Limb (tissue), 2 donors: Measurements from ENCODE around the gene GRK3.

Source experiments
- DNase-seq, 2 donors: peaks; one replicate each; pipeline ENCODE4 v3.0.0-alpha.2; 2016; ENCODE audit errors: extremely low spot score in 2 of 2

Gene GRK3

DNA sequence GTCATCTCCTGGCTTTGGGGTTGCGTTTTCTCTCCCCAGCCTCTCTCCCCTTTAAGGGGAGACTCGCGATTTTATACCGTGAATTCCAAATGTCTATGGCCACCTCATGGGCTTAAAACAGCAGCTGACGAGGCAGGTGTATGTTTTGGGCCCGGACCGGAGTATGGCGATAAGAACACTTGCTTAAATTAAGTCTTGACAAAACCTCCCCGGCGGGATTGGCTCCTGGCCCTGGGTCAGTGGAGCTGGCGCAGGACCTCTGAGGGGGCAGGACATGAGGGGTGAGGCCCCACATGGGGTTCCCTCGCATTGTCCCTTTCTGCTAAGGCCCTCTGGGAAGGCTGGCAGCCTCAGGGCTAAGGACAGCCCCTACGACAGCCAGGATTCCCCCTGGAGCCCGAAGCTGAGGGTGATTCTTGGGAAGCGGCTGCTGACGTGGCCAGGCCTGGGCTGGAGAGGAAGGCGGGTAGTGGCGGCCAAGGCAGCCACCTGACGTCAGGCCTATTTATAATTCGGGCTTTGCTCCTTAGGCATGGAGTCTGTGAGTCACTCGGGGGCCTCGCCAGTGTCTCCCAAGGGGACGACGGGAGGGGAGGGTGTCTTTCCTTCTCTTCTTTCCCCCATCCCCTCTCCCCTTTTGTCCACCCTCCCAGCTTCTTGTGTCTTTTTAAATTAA is 190.2 kb downstream of the GRK3 start:
- no peak for DNase-seq

- no peak for DNase-seq
Observed at GRCh38 chr22:25757686-25758085, 193.2 kb downstream of the GRK3 start.

DNA sequence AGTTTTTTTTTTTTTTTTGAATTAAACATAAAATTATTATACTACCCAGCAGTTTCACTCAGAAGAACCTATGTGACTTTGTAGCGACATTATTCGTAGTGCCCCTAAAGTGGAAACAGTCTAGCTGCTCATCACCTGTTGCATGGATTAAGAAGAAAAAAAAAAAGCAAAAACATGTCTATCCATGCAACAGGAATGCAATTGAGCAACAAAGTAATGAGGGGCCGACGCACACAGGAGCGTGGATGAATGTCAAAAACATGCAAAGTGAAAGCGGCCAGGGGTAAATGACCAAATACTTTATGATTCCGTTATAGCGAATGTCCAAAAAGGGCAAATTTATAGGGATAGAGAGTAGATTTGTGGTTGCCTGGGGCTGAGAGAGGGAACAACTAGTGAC is 193.8 kb downstream of the GRK3 start:
- DNase-seq: no peak

DNA sequence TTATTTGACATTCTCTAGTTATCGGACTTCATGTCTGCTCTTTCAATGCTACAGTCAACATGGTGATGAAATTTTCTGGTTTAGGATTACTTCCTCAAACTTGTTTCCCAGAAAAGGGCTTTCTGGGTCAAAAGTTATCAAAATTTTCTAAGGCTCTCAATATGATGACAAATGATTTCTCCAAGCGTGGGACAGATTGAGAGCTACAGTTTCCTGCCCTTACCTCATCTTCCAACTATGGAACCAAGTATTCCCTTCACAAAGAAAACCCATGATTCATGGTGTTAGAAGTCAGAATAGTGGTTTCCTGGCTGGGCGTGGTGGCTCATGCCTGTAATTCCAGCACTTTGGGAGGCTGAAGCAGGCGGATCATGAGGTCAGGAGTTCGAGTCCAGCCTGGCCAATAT is 195.4 kb downstream of the GRK3 start:
- DNase-seq: no peak

GRCh38 chr22:25760294-25760693 is 195.8 kb downstream of the GRK3 start:
- no peak for DNase-seq

- DNase-seq: no peak
Observed at GRCh38 chr22:25760848-25761595, 196.5 kb downstream of the GRK3 start.

- DNase-seq: no peak
Observed at GRCh38 chr22:25762147-25762546, 197.7 kb downstream of the GRK3 start.

DNA sequence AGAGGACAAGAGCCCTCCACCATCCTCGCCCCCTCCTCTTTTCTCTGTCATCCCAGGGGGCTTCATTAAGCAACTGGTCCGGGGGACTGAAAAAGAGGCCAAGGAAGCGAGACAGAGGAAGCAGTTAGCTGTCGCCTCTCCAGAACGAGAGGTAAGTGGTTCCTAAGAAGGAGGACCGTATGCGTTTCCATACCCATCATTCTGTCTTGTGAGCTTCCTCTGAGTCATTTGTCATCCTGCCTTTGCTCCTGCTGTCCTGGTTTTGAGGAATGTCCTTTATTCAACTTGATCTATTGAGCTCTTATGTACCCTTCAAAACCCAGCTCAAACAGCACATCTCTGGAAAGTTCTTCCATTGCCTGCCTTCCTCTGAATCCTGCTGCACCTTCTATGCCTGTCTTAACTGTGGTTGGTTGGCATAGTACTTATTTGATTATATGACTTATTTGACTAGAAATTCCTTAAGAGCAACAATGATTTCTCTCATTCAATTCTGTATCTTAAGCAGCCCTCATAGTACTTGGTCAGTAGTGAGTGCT is 198.8 kb downstream of the GRK3 start:
- DNase-seq: no peak

- no peak for DNase-seq
Observed at GRCh38 chr22:25764270-25765015, 200.0 kb downstream of the GRK3 start.

DNA sequence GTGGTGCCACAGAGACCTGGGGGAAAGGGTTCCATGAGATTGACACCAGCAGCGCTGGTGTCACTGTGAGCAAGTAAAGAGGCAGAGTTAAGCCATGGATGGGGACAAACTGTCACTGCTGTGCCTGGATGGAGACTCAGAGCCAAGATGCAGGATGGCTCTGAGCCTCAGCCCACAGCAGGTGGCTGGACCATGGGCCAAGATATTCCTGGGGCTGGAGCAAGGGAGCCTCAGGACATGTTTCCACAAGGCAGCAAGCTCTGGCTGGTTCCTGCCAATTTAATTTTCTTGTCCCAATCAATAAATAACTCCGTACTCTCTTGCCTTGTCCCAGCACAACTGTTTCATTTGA is 200.5 kb downstream of the GRK3 start:
- DNase-seq: no peak

DNA sequence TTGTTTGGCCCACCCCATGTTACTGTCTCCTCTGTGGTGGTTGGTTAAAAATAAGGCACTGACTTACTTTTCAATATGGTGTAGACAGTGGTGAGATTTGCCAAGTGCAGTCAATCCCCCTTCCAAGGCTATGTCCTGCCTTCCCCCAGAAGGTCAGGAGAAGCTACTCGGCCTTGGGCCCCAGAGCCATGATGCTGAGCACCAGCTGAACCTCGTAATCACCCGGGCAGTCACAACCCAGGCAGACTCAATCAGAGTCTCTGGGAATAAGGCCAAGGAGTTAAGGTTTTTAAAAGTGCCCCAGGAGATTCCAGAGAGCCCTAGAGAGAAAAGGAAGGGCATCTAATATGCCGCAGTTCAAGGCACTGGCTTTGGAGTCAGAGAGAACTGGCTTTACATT is 201.3 kb downstream of the GRK3 start:
- no peak for DNase-seq

DNA sequence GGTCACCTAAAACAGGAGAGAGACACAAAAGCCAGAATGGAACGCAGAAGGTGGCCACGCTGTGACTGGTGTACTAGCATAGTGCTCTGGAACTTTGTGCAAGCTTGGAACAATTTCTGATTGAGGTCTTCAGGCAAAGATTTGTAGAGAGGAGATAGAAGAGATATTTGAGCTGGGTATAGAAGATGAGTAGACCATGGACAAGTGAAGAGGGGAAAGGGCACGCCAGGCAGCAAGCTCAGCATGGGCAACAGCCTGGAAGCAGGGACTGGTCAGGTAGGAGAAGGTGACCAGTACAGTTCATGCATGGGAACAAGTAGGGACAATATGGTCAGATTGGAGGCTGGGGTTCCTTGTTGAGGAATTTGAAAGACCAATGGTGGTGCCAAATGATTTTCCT is 201.9 kb downstream of the GRK3 start:
- DNase-seq: no peak

DNA sequence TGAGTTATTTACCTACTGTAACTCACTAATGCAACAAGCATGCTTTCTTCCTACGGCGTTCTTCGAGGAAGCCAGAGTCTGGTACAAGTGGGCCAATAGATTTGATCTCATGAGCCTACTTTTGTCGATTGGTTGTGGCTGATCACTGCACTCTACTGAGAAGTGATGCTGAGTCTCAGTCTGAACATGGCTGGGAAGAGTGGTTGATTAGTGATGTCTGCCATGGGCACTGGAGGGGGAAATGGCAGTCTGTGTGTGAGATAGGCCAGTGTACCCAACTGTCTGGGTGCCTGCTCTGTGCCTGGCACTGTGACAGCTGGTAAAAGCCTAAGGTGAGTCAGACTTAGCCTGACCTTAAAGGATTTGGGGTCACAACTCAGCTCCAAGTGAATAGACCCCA is 205.9 kb downstream of the GRK3 start:
- no peak for DNase-seq

DNA sequence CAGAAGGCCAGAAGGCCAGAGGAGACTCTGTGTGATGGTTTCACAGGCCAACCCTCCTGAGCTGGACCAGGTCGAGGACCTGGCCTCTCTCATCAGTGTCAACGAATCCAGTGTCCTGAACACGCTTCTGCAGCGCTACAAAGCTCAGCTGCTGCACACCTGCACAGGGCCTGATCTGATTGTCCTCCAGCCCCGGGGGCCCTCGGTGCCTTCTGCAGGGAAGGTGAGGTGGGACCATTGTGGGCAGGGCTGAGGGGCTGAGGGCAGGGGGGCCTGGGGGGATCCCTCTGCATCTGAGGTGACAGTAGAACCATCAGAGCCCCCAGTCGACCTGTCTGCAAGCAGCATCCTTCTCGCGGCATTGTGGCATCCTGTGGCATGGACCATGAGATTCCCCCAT is 207.8 kb downstream of the GRK3 start:
- DNase-seq: no peak

DNA sequence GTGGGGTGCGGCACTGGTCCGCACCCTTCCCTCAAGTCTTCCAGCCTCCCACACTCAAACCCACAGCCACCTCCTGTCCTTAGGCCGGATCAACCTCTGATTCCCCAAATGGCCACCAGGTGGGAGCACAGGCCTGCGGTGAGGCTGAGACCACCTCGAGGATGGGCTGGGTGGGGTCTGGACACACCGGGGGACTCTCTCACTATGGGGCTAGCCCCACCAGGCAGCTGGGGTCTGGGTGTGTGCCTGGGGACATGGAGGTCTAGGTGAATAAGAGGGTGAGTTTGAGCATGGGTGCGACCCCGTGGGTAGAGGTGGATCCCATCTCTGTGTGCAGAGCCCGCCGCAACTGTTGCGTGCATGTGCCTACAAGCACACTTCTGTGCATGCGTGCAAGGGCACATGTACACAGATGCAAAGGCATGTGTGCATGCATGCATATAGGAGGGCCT is 210.1 kb downstream of the GRK3 start:
- DNase-seq: peak in 1 of 2 donors; percentile 70

- DNase-seq: no peak
Observed at GRCh38 chr22:25775531-25775930, 211.1 kb downstream of the GRK3 start.

DNA sequence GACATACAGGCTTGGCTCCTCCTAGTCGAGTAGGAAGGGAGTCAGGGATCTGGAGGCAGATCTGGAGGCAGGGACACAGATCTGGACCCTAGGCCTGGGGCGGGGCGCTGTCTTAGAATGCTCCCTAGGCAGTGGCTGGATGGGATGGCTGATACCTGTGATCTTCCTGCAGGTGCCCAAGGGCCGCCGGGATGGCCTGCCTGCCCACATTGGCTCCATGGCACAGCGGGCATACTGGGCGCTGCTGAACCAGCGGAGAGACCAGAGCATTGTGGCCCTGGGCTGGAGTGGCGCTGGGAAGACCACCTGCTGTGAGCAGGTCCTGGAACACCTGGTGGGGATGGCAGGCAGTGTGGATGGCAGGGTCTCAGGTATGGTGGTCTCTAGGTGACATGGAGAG is 212.9 kb downstream of the GRK3 start:
- DNase-seq: no peak

GRCh38 chr22:25777870-25778269 is 213.4 kb downstream of the GRK3 start:
- DNase-seq: no peak
